H1 (cell line): Measurements from ENCODE around the gene ZNF277. TPM values are rescaled to one million over a fixed set of nuclear protein-coding genes. Genes with fewer than 3 reads are reported as not detected.

Source experiments
- CREB1 ChIP-seq: IDR thresholded peaks from 2 replicates; pipeline ENCODE4 v1.6.1; 2012; ENCODE audit warnings: inconsistent platforms
- FOSL1 ChIP-seq: IDR thresholded peaks from 2 replicates; pipeline ENCODE4 v1.6.1; 2011; ENCODE audit warnings: mild to moderate bottlenecking, low read depth, low read length, moderate library complexity; ENCODE audit not compliant: insufficient read depth
- SIRT6 ChIP-seq: IDR thresholded peaks from one replicate; pipeline ENCODE4 v1.7.1; 2012; ENCODE audit warnings: low read length, inconsistent platforms
- SP2 ChIP-seq: IDR thresholded peaks from 2 replicates; pipeline ENCODE4 v1.6.1; 2012; ENCODE audit warnings: mild to moderate bottlenecking, low read length, inconsistent platforms
- polyA plus RNA-seq, 7 experiments: library from polyadenylated mRNA; depleted of rRNA in 3 of 7; stranded (reverse) in 5 of 7; unstranded in 2 of 7; fragments of >200 nt in 5 of 7; fragments of 200-250 nt in 2 of 7; gene quantifications; 1 replicate in 5 of 7; 2 replicates in 1 of 7; 4 replicates in 1 of 7; pipeline versions ENCODE4 v1.2.1 to v1.2.3, GENCODE V29; 2011 to 2013; ENCODE audit warnings: missing spikeins in 2 of 7, mixed read lengths in 2 of 7
- total RNA-seq: library from RNA; stranded (reverse); fragmentation: NEBNext Ultra II Directional; extraction: Animal tissue kit (Norgen Biotek cat#: 25700); gene quantifications from 2 replicates; pipeline ENCODE4 v1.2.1, GENCODE V29; 2021
- TF ChIP-seq, protein P1 (sequence below): fragments of 300-600 bp; sonication (generic); IDR thresholded peaks from 2 replicates; pipeline ENCODE4 v1.7.1; 2012; ENCODE audit warnings: low read length, moderate library complexity, mild to moderate bottlenecking, inconsistent platforms; ENCODE audit not compliant: insufficient replicate concordance
- TF ChIP-seq, protein P2 (sequence below), 3 experiments: IDR thresholded peaks; 1 replicate in 2 of 3; 2 replicates in 1 of 3; pipeline versions ENCODE4 v1.5.1 to v1.6.1; 2011; ENCODE audit warnings: low read length in 3 of 3, mild to moderate bottlenecking in 3 of 3, inconsistent platforms in 2 of 3, low read depth in 1 of 3, moderate library complexity in 1 of 3; ENCODE audit not compliant: insufficient read depth in 1 of 3; ENCODE audit errors: control extremely low read depth in 1 of 3

Gene ZNF277
- total and polyA plus RNA-seq, 2 of the 8 experiments (the other 6 are each of a cell fraction or from before 2014, with no cell fraction given): 5.1 to 21.7 TPM

DNA sequence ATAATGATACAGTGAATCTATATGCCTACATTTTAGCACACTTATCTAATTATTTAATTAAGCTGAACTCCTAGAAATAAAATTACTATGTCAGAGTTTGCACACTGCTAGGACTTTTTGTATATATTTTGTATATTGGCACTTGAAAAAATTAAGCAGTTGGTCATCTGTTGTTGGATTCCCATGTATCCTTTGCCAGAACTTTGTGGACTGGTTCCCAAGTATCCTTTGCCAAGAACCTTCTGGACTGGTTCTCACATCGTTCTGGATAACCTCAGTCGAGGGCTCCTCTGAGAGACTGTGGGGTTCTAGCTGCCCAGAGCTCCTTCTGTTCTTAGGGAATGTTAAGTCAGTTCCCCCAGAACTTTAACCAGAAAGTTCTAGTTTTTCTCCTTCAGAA is 135.0 kb downstream of the ZNF277 start (continued):
- TF ChIP-seq, protein P1, sequence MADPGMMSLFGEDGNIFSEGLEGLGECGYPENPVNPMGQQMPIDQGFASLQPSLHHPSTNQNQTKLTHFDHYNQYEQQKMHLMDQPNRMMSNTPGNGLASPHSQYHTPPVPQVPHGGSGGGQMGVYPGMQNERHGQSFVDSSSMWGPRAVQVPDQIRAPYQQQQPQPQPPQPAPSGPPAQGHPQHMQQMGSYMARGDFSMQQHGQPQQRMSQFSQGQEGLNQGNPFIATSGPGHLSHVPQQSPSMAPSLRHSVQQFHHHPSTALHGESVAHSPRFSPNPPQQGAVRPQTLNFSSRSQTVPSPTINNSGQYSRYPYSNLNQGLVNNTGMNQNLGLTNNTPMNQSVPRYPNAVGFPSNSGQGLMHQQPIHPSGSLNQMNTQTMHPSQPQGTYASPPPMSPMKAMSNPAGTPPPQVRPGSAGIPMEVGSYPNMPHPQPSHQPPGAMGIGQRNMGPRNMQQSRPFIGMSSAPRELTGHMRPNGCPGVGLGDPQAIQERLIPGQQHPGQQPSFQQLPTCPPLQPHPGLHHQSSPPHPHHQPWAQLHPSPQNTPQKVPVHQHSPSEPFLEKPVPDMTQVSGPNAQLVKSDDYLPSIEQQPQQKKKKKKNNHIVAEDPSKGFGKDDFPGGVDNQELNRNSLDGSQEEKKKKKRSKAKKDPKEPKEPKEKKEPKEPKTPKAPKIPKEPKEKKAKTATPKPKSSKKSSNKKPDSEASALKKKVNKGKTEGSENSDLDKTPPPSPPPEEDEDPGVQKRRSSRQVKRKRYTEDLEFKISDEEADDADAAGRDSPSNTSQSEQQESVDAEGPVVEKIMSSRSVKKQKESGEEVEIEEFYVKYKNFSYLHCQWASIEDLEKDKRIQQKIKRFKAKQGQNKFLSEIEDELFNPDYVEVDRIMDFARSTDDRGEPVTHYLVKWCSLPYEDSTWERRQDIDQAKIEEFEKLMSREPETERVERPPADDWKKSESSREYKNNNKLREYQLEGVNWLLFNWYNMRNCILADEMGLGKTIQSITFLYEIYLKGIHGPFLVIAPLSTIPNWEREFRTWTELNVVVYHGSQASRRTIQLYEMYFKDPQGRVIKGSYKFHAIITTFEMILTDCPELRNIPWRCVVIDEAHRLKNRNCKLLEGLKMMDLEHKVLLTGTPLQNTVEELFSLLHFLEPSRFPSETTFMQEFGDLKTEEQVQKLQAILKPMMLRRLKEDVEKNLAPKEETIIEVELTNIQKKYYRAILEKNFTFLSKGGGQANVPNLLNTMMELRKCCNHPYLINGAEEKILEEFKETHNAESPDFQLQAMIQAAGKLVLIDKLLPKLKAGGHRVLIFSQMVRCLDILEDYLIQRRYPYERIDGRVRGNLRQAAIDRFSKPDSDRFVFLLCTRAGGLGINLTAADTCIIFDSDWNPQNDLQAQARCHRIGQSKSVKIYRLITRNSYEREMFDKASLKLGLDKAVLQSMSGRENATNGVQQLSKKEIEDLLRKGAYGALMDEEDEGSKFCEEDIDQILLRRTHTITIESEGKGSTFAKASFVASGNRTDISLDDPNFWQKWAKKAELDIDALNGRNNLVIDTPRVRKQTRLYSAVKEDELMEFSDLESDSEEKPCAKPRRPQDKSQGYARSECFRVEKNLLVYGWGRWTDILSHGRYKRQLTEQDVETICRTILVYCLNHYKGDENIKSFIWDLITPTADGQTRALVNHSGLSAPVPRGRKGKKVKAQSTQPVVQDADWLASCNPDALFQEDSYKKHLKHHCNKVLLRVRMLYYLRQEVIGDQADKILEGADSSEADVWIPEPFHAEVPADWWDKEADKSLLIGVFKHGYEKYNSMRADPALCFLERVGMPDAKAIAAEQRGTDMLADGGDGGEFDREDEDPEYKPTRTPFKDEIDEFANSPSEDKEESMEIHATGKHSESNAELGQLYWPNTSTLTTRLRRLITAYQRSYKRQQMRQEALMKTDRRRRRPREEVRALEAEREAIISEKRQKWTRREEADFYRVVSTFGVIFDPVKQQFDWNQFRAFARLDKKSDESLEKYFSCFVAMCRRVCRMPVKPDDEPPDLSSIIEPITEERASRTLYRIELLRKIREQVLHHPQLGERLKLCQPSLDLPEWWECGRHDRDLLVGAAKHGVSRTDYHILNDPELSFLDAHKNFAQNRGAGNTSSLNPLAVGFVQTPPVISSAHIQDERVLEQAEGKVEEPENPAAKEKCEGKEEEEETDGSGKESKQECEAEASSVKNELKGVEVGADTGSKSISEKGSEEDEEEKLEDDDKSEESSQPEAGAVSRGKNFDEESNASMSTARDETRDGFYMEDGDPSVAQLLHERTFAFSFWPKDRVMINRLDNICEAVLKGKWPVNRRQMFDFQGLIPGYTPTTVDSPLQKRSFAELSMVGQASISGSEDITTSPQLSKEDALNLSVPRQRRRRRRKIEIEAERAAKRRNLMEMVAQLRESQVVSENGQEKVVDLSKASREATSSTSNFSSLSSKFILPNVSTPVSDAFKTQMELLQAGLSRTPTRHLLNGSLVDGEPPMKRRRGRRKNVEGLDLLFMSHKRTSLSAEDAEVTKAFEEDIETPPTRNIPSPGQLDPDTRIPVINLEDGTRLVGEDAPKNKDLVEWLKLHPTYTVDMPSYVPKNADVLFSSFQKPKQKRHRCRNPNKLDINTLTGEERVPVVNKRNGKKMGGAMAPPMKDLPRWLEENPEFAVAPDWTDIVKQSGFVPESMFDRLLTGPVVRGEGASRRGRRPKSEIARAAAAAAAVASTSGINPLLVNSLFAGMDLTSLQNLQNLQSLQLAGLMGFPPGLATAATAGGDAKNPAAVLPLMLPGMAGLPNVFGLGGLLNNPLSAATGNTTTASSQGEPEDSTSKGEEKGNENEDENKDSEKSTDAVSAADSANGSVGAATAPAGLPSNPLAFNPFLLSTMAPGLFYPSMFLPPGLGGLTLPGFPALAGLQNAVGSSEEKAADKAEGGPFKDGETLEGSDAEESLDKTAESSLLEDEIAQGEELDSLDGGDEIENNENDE: no peak
- no peak for TF ChIP-seq CREB1
- no peak for TF ChIP-seq FOSL1
- TF ChIP-seq SP2: no peak
- TF ChIP-seq, protein P2, sequence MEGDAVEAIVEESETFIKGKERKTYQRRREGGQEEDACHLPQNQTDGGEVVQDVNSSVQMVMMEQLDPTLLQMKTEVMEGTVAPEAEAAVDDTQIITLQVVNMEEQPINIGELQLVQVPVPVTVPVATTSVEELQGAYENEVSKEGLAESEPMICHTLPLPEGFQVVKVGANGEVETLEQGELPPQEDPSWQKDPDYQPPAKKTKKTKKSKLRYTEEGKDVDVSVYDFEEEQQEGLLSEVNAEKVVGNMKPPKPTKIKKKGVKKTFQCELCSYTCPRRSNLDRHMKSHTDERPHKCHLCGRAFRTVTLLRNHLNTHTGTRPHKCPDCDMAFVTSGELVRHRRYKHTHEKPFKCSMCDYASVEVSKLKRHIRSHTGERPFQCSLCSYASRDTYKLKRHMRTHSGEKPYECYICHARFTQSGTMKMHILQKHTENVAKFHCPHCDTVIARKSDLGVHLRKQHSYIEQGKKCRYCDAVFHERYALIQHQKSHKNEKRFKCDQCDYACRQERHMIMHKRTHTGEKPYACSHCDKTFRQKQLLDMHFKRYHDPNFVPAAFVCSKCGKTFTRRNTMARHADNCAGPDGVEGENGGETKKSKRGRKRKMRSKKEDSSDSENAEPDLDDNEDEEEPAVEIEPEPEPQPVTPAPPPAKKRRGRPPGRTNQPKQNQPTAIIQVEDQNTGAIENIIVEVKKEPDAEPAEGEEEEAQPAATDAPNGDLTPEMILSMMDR (IDR thresholded peaks at IDR 0.05; ENCODE audit: control extremely low read depth in 1 of 3, insufficient read depth in 1 of 3, low read depth in 1 of 3, low read length in 3 of 3): no peak
- no peak for TF ChIP-seq SIRT6
- TF ChIP-seq, all 59 proteins: peak for 0
